Sigmoid colon (tissue), 7 donors: Measurements from ENCODE around the gene TBC1D10A. TPM values are rescaled to one million over a fixed set of nuclear protein-coding genes. Genes with fewer than 3 reads are reported as not detected.

Experiments
- DNase-seq: peaks from one replicate; pipeline ENCODE4 v3.0.0-alpha.2; 2019
- H3K27ac ChIP-seq, 4 donors: fragments of 200-600 bp; sonication (generic); one replicate each; pipeline ENCODE4 v1.5.1; 2016 to 2019; ENCODE audit warnings: mild to moderate bottlenecking in 1 of 4
- H3K27me3 ChIP-seq, 3 donors: fragments of 200-600 bp; sonication (generic); one replicate each; pipeline ENCODE4 v1.5.1; 2019; ENCODE audit warnings: mild to moderate bottlenecking in 1 of 3
- H3K36me3 ChIP-seq, 4 donors: fragments of 200-600 bp; sonication (generic); one replicate each; pipeline ENCODE4 v1.5.1; 2016 to 2019
- H3K4me1 ChIP-seq, 4 donors: fragments of 200-600 bp; sonication (generic); one replicate each; pipeline ENCODE4 v1.5.1; 2017 to 2019
- H3K4me3 ChIP-seq, 4 donors: fragments of 200-600 bp; sonication (generic); one replicate each; pipeline ENCODE4 v1.5.1; 2017 to 2019; ENCODE audit warnings: mild to moderate bottlenecking in 2 of 4, moderate library complexity in 1 of 4
- H3K9me3 ChIP-seq, 4 donors: fragments of 200-600 bp in 3 of 4; sonication (generic) in 3 of 4; one replicate each; pipeline versions ENCODE4 v1.5.1 to v1.6.1; 2013 to 2019
- EP300 ChIP-seq, 4 donors: sonication (generic); formaldehyde crosslinking; IDR thresholded peaks; one replicate each; pipeline ENCODE4 v1.6.1; 2017; ENCODE audit warnings: antibody characterized with exemption in 4 of 4
- POLR2A ChIP-seq, 2 donors: fragments of 450-650 bp; IDR thresholded peaks; one replicate each; pipeline ENCODE4 v1.6.1; 2016; ENCODE audit warnings: antibody characterized with exemption in 2 of 2, mild to moderate bottlenecking in 2 of 2, moderate library complexity in 2 of 2
- POLR2AphosphoS5 ChIP-seq, 4 donors: sonication (generic); formaldehyde crosslinking; IDR thresholded peaks; one replicate each; pipeline ENCODE4 v1.6.1; 2017; ENCODE audit warnings: antibody characterized with exemption in 4 of 4
- WGBS, 2 donors: extraction: QIAGEN DNeasy Blood & Tissue Kit; methylation state at CpG; one replicate each; pipeline ENCODE4 v1.1.7; 2013; 5-methylcytosine and 5-hydroxymethylcytosine counted together
- intact Hi-C: fragments of 100-400 bp; cut with DNase I; formaldehyde crosslinking; loops from one replicate; pipeline ENCODE4 v1.15.1; 2023
- polyA plus RNA-seq, 3 donors: library from polyadenylated mRNA; stranded (reverse); fragments of 200-250 nt; gene quantifications; one replicate each; pipeline ENCODE4 v1.2.3, GENCODE V29; 2013
- total RNA-seq, 4 donors: library from RNA; depleted of rRNA; stranded (reverse); fragments of >200 nt; gene quantifications; one replicate each; pipeline ENCODE4 v1.1.0, GENCODE V29; 2016
- TF ChIP-seq, protein P1 (sequence below), 4 experiments: fragments of 450-650 bp in 3 of 4; fragments of 200-600 bp in 1 of 4; IDR thresholded peaks; one replicate each; pipeline ENCODE4 v1.5.1; 2016 to 2019; ENCODE audit warnings: antibody characterized with exemption in 4 of 4, mild to moderate bottlenecking in 3 of 4, moderate library complexity in 2 of 4
- donor health status: healthy with polysubstance abuse.
- donor health status: Bipolar disorder and iron deficiency.
- donor health status: healthy.

Gene TBC1D10A
- total and polyA plus RNA-seq, 7 donors, result 12.5 to 35.4 (median 29.1) TPM

DNA sequence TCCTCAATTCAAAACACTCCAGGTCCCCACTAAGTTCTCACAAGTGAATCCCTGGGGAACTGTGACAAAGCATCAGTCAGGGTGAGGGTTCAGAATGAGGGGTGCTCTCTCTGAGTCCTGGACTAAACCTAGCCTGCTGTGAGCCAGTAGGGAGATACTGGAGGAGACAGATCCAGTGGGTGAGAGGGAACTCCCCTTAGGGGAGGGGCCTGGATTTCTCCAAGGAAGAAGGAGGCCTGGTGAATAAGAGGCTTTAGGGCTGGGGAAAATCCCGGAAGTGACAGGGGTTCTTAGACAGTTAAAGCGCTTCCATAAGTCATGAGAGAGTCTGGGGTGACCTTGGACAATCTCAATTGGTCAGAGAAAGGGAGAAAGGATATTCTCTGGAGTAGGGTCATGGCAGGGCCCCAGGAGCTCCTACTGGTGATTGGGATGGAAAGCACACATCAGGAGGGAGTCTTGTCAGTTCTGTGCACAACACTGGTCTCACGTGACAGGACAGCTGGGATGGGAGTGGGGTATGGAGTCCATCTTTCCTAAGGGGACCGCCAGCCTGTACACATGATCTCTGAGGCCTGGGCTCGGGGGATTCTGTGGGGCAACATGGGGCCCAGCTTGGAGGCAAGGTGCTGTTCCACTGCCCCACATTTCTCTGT lies 1.5 kb downstream of the TBC1D10A start:
- Histone ChIP-seq H3K36me3 (peaks cover 0 to 13% (median 0%) of the 10 kb centered on the region in 4 donors), H3K27ac (peak overlapping the region; percentile 91 to 98 (median 92)), H3K27me3 (no peaks in the 10 kb centered on the region), H3K4me1 (peaks cover 0 to 65% (median 58%) of the 10 kb centered on the region in 4 donors), H3K4me3 (peak overlapping the region; percentile 83 to 100 (median 96)), H3K9me3 (no peaks in the 10 kb centered on the region)
- TF ChIP-seq POLR2A (IDR thresholded peaks at IDR 0.05) (no peak), POLR2AphosphoS5 (IDR thresholded peaks at IDR 0.05) (peak in 3 of 4 donors; percentile 45 to 53 (median 50)), EP300 (IDR thresholded peaks at IDR 0.05) (no peak)
- peak; percentile 83 for DNase-seq
- 34 to 58% methylated on average over 5 of the region's 5 CpGs for WGBS, 2 donors
- intact Hi-C loops, result loop anchor here (2.0 kb wide), 1 partner anchor 62 kb away; the partner anchor contains the start of gene RNF215

DNA sequence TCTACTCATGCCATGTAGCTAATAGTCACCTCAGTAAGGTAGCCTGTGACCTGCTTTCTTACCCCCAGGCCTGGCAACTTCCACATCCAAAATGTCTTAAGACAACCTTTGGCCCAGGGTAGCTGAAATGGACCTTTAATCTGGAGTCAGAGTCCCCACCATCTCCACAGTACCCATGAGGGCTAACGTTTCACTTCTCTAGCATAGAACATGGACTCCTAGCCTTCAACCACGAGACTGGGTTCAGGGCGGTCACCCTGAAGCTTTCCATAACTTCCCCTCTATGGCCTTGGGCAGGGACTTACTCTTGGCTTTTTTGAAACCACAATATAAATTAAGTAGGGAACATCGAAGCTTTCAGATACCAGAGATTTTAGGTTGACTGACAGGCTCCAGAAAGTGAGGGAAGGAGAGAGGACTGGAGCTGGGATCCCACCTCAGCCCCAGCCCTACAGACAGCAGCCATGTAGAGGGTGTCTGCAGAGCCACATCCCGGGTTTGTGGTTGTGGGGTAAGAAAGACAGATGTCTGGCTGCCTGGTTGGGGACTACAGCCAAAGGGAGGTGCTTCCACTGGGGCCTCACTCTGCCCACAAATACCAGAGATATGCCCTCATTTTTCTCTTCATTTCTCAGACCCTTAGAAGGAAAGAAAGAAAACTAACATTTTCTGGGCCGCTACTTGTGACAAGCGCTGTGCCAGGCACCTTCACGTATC lies 2.6 kb downstream of the TBC1D10A start:
- peak overlapping the region; percentile 91 to 98 (median 92) for H3K27ac ChIP-seq
- TF ChIP-seq POLR2A (IDR thresholded peaks at IDR 0.05), result no peak
- no peak for TF ChIP-seq EP300 (IDR thresholded peaks at IDR 0.05)
- TF ChIP-seq, protein P1, sequence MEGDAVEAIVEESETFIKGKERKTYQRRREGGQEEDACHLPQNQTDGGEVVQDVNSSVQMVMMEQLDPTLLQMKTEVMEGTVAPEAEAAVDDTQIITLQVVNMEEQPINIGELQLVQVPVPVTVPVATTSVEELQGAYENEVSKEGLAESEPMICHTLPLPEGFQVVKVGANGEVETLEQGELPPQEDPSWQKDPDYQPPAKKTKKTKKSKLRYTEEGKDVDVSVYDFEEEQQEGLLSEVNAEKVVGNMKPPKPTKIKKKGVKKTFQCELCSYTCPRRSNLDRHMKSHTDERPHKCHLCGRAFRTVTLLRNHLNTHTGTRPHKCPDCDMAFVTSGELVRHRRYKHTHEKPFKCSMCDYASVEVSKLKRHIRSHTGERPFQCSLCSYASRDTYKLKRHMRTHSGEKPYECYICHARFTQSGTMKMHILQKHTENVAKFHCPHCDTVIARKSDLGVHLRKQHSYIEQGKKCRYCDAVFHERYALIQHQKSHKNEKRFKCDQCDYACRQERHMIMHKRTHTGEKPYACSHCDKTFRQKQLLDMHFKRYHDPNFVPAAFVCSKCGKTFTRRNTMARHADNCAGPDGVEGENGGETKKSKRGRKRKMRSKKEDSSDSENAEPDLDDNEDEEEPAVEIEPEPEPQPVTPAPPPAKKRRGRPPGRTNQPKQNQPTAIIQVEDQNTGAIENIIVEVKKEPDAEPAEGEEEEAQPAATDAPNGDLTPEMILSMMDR (IDR thresholded peaks at IDR 0.05), result no peak
- TF ChIP-seq POLR2AphosphoS5 (IDR thresholded peaks at IDR 0.05), result no peak
- H3K36me3 ChIP-seq, result peaks cover 0 to 12% (median 0%) of the 10 kb centered on the region in 4 donors
- intact Hi-C loops, result loop anchor here (2.0 kb wide), 1 partner anchor 63 kb away; the partner anchor contains the start of gene RNF215
- no peak for DNase-seq
- no peaks in the 10 kb centered on the region for H3K27me3 ChIP-seq
- peaks cover 0 to 75% (median 64%) of the 10 kb centered on the region in 4 donors for H3K4me1 ChIP-seq
- no peaks in the 10 kb centered on the region for H3K9me3 ChIP-seq
- H3K4me3 ChIP-seq, result peak overlapping the region in 3 of 4 donors; percentile 4 to 100 (median 93)
- 47 to 72% methylated on average over 8 of the region's 8 CpGs for WGBS, 2 donors

DNA sequence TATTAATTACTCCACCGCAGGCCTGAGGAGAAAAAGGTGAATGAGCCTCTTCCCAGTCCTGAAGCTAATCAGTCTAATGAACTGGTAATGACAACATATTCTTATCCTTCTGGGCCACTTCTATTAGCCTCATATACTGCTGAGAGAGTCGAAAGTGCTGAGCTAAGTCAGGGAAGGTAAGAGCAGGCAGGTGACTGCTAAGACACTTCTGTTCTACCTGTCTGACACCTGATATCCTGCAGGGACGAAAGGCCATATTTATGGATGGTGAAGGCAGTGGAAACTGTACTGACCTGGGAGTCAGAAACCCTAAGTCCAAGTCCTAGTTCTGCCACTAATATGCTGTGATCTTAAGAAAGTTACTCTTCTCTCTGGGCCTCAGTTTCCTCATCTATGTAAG lies 3.5 kb downstream of the TBC1D10A start:
- TF ChIP-seq, protein P1 (IDR thresholded peaks at IDR 0.05), result no peak
- TF ChIP-seq POLR2A (IDR thresholded peaks at IDR 0.05), result no peak
- TF ChIP-seq EP300 (IDR thresholded peaks at IDR 0.05), result no peak
- TF ChIP-seq POLR2AphosphoS5 (IDR thresholded peaks at IDR 0.05), result no peak
- H3K36me3 ChIP-seq, result peaks cover 0 to 12% (median 0%) of the 10 kb centered on the region in 4 donors
- 98% methylated on average over 3 of the region's 3 CpGs for WGBS, 2 donors
- H3K27ac ChIP-seq, result peak overlapping the region in 2 of 4 donors; percentile 93 to 98
- intact Hi-C loops, result no loop called here
- no peaks in the 10 kb centered on the region for H3K27me3 ChIP-seq
- no peak overlapping the region for H3K4me3 ChIP-seq
- no peaks in the 10 kb centered on the region for H3K9me3 ChIP-seq
- peaks cover 0 to 83% (median 69%) of the 10 kb centered on the region in 4 donors for H3K4me1 ChIP-seq
- DNase-seq, result no peak

DNA sequence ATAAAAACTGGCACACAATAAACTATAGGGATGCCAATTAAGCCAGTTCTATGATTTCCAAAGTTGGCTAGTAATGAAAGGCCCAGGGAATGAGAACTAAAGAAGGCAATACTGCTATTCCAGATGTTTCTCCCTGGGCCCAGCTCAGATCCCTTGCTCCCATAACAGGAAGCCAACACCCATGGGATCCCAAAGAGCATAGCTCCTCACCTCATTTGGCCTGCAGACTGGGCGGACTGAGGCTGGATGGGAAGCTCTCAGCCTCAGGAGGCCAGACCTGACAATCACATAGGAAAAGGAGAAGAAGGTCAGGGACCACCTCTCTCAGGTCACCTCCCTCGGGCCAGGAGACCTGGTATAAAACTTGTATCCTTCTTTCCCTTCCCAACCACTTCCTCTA lies 5.3 kb downstream of the TBC1D10A start:
- H3K27ac ChIP-seq, result peak overlapping the region in 3 of 4 donors; percentile 12 to 41 (median 27)
- TF ChIP-seq POLR2AphosphoS5 (IDR thresholded peaks at IDR 0.05) (no peak), POLR2A (IDR thresholded peaks at IDR 0.05) (no peak), EP300 (IDR thresholded peaks at IDR 0.05) (no peak)
- TF ChIP-seq, protein P1 (IDR thresholded peaks at IDR 0.05), result no peak

More for the DNA sequence above, 5.3 kb downstream of the TBC1D10A start:
- intact Hi-C loops, result no loop called here
- Histone ChIP-seq H3K4me3 (no peak overlapping the region), H3K4me1 (peaks cover 0 to 88% (median 80%) of the 10 kb centered on the region in 4 donors), H3K9me3 (no peaks in the 10 kb centered on the region), H3K36me3 (peaks cover 0 to 12% (median 0%) of the 10 kb centered on the region in 4 donors), H3K27me3 (no peaks in the 10 kb centered on the region)
- 80 to 90% methylated on average over 2 of the region's 2 CpGs for whole genome bisulfite sequencing, 2 donors
- DNase-seq, result no peak
